SHP77 treated with DMSO at 0.1 percent for 48 hours (cell line): ENCODE measurements around the gene MAGI1.
"Not testable (repeated sequence)": the region's sequence is repeated elsewhere in the genome, so short reads cannot be mapped to it uniquely, and the experiment has no call there.

ENCODE experiments used
- DNase-seq: peaks from one replicate; lab custom pipeline; 2025; lab: John Stamatoyannopoulos, UW

MAGI1 gene

DNA sequence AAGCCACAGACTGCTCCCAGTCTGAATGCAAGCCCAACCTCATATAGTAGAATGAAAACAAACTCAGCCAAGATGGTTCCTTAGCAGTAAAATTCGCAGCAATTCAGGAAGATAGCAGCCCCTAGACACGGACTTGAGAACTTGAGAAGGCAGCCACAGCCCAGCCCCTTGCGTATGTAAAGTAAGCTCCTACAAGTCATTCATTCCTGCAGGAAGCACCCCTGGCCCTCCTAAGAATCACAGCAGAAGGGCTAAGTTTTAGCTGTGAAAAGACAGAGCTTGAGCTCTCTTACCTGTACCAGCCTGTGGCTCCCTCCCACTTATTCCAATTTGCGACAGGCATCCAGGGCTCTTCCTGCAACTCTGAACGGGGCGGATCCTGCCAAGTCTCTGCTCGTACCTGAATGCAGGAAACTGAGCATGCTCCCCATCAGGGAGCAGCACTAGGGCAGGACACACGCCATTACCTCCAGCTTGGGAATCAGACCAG is 136.4 kb downstream of the MAGI1 start:
- DNase-seq = no peak

DNA sequence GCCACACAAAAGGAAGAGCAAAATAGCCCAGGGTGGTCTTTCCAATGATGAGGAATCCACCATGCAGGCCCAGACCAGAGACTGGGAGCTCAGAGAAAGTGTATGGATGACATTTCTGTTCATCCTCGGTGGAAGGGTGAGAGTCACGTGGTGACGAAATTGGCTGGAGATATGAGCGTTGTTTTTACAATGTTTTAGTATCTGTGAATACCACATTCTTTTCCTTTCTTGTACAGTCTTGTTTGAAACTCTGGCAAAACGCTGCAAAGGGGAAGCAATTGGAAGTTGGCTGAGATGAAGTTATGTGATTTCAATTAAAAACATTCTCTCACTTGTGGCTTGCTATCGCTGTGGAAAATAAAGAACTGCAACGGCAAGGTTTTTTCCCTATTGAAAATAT is 137.5 kb downstream of the MAGI1 start:
- no peak for DNase-seq

DNA sequence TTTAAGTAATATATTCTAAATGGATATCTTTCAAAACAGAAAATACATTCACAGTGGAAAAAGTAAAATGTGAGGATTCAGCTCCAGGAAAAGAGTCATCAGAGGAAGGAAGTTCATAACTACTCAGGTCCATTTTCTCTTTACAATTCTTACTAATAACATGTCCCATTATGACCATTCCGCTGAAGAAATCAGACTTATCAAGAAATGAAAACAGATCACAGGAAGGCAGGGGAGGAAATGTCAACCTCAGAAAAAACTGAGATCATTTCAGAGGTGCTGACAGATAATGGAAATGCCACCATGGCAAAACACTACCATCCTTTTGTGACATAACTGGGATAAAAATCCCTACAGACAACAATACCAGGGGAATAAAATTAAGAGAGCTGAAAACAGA is 139.5 kb downstream of the MAGI1 start:
- no peak for DNase-seq

DNA sequence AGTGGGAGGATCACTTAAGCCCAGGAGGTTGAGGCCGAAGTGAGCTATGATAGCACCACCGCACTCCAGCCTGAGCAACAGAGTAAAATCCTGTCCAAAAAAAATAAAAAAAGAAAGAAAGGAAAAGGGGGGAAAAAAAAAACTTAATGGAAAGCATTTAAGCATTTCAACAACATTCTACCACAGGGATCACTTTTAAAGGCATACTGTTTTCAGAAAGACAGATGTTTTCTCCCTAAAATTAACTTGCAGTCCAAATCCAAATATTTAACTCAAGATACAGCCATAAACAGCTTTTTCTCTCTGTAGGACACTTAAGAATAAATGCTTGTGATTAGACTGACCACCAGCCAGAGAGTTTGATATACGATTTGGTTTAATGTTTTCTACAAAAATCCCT is 141.0 kb downstream of the MAGI1 start:
- no peak for DNase-seq

DNA sequence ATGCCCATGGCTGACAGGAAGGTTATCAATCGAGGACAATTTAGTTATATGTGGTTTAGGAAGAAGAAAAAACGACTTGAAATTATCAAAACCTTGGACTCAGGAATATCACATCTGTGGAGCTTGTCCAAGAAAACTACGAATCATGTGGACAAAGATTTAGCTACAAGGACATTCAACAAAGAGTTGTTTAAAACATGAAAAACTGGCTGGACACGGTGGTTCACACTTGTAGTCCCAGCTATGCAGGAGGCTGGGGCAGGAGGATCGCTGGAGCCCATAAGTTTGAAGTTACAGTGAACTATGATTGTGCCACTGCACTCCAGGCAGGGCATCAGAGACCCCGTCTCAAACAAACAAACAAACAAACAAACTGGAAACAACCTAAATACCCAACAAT is 142.4 kb downstream of the MAGI1 start:
- no peak for DNase-seq

DNA sequence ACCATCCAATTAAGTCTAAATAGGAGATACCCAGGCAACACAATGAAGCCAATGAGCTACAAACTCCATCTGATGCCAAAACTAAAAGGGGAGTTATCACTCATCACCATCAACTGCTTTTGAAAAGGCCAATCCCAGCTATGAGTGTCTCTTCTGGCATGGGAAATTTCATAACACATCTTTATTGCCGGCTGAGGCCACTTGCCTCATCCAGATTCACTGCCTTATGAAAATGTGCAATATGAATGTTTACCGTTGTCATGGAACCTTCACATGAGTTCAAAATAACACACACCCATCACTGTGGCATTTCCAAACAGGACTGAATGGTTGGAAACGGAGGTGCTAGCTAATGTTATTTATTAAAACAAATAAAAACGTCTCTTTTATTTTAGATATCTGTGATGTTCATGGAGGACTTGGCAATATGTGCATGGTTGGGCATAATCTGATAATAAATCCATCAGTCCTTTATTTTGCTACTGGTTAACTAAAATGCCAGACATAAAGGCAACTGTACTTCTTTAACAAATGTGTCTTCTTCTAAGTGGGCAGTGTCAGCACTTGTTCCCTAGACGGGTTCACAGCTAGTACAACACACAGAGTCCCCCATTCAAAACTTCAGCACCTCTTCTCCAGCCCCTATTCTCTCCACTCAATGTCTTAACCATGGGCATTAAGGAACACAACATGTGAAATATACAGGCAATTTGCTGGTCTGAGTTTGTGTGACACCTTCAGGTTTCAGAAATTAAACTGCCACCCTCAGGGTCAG is 143.9 kb downstream of the MAGI1 start:
- no peak for DNase-seq

DNA sequence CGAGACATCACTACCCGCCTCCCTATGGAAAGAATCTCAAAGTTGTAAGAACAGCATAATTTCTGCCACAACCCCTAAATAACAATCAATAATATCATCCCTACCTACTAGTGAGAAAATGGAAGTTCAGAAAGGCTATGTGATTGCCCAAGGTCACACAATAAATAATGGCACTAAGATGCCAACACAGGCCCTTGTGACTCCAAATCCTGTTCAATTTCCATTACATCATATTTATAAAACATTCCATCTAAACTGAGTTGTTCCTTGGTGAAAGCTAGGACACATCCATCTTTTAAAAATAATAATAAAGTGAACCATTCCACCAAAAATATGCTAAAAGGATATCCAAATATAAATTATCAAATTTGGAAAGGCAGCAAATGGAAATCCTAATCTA is 144.6 kb downstream of the MAGI1 start:
- no peak for DNase-seq

DNA sequence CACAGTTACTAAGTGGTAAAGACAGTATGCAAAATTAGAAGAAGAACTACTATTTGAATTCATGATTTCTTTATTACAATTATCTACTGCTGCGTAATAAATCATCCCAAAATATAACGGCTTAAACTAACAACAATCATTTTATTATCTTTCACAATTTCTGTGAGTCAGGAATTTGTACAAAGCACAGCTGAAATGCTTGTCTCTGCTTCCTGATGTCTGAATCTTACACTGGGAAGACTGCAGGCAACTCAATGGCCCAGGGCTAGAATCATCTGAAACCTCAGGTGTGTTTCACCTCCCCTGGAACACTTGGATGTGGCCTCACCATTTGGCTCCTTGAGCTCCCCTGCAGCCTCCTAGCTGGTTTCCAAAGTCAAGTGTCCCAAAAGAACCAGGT is 145.1 kb downstream of the MAGI1 start:
- no peak for DNase-seq

DNA sequence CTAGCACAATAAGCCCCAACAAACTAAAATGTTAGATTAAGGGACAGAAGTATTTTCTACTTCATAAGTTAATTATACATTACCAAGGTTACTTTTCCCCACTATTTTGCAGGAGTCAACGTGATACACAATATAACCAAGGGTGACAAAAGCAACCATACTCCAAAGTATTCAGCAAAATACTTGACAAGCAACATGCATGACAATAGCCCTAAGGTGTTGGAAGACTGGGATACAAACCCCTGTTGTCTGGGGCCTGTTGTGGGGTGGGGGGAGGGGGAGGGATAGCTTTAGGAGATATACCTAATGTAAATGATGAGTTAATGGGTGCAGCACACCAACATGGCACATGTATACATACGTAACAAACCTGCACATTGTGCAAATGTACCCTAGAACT is 147.2 kb downstream of the MAGI1 start:
- not testable (repeated sequence) for DNase-seq

DNA sequence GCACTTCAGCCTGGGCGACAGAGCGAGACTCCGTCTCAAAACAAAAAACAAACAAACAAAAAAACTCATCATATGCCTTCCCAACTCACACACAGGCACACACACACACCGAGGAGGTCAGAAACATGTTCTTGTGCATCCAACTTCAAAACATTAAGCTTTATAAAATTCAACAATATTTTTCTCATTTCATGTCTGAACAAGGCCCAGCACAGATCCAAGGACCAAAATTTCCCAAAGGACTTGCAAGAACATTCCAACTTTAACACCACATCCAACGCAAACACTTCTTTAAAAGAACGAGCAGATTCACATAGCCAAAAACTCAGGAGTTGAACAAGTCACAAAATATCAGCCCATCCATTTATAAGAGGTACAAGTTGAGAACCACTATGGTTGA is 148.4 kb downstream of the MAGI1 start:
- no peak for DNase-seq

DNA sequence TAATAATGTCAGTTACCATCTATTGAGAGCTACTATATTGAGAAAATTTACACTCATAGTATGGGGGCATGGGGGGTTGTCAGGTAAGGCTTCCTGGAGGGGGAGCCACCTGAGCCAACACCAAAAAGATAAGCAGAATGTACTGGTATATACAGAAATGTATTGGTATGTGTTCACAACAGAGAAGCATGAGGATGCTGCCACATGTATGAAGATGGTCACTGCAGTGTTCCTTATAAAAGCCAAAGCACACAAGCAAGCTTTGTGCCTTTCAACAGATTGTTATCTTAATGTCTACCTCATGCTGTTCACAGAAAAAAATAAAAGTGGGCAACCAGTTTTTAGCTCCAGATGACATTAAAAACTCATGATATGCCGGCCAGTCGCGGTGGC is 149.0 kb downstream of the MAGI1 start:
- DNase-seq = no peak

DNA sequence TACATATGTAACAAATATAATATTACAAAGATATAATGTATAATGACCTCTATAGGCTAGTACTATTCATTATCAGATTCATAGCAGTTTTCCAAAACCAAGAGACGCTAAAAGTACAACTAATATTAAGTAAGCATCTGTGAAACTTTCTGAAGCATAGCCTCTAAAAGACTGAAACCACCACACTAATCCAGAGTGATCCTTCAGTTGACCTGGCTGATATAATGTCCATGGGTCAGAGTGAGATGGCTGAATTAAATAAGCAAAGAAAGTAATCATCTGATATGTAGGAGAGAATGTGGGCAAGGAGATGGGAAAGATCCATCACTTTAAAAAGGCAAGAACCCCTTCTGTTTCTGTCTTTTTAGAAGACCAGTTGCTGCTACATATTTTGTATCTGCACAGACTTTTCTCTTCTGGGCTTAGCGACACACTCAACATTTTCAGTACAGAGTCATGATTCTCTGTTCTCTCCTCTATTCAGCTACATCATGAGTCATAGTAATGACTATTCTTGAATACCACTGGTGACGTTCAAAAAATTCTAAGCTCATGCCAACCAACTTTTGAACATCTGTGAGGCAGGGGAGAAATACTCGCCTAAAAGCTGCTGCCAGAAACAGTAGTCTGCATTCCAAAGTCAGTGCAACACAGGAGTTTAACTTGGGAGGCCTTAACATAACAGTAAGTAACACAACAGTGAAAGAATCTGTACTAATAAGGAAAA is 149.6 kb downstream of the MAGI1 start:
- no peak for DNase-seq

DNA sequence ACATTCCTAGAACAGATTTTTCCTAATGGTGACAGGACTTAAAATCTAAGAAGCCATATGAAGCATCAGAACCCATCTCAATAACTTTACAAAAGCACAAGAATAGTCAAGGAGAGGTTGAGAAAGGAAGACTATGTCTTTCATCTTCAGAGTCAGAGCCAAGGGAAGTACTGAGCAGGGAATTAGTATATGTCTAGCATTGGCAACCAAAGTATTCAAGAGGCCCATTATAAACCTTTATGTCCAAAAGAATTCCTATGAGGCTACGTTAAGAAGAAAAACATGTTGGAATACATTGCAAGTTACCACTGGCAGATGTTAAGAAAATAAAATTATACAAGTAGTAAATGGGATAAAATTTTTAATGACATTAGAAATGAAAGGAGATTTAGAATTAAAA is 150.5 kb downstream of the MAGI1 start:
- no peak for DNase-seq

DNA sequence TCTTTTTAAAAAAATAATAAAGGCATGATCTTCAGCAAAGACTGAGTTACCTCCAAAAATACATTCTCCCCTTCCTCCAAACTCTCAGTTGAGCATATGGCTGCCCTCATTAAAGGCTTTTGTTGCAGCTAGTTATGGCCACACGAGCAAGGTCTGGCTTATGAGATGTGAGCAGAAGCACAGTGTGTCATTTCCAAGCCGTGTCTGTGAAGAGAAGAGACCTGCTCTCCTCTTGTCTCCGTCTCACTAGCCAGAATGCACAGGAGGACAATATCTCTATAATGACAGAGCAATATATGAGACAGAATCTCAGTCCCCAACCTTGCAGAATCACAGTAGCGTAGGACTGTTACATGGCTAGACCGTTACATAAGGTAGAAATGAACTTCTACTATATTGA is 152.3 kb downstream of the MAGI1 start:
- DNase-seq = no peak

DNA sequence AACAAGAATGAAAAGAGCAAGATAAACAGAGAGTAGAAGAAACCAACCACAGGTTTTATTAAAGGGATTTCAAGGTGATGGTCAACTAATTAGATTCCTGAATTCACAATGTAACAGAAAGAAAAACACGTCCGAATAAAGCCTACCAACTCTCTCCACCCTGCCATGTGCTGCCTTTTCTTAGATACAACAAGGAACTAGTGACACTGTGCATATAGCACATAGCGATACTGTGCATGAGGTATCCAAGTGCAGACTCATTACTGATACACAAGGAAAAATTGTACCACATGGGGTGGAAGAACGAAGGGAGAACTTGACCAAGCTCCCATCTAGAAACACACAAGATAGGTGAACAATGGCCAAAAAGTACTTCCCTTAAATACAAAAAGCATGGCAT is 154.6 kb downstream of the MAGI1 start:
- peak; percentile 39 for DNase-seq

DNA sequence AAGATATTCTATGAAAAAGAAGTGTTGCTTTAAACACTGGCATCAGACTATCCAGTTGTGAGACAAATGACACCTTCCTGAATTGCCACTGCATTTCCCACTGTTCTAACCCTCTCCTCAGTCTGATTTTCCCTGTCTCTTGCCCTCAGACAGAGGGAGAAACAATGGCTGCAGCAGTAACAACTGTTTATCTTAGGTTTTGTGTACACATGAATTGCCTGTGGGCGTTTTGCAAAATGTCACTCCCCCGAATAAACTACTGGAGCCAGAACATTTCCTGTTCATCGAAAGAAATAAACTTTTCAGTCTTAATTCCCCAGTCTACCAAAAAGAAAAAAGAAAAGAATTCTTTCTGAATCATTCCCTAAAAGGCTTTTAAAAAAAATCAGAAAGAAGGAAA is 155.1 kb downstream of the MAGI1 start:
- peak; percentile 72 for DNase-seq

DNA sequence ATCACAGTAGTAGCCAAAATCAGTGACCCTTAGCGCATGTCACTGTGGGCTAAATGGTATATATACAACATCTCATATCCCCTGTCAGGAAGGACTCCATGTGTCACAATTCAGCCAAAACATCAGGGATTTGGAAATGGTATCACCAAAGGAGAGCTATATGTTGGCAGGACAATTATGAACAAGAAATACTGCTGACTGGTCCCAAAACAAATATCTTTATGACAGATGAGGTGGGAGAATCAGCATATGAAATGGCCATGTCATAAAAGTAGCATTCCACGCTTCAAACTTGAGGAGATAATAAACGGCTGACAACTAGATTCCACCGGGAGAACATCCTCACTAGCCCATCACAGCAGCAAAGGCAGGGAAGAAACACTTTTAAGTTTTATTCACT is 158.4 kb downstream of the MAGI1 start:
- DNase-seq = no peak

DNA sequence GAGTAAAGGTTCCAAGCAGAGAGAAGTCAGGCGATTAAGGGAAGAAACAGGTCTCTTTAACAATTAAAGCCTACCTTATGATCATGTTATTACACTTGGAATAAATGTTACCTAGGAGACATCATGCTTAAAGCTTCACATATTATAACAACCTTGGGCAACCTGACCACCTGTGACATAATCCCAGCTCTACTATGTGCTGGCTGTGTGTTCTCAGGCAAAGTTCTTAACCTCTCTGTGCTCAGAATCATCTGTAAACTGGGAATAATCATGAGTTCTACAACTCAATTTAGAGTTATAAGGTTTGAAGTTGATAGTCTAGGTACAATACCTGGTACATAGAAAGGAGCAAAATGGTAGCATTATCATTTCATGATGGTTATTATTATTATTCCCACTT is 159.3 kb downstream of the MAGI1 start:
- no peak for DNase-seq

DNA sequence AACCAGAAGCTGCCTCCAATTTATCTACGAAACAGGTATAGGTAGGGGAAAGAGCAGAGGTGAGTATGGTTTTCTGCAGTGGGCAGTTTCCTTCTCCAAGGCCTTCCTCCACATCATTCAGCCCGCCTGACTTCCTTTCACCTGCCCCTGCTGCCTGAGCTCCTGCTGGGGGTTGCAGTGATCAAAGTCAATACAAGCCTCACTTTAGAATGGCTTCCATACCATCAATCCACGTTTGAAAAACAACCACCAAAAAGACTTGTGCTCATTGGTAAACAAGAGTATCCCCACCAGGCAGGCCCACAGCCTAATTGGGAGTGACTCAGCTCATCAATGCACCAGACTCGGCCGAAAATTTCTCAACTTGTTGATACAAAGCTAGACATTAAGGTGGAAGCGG is 159.9 kb downstream of the MAGI1 start:
- DNase-seq = no peak

DNA sequence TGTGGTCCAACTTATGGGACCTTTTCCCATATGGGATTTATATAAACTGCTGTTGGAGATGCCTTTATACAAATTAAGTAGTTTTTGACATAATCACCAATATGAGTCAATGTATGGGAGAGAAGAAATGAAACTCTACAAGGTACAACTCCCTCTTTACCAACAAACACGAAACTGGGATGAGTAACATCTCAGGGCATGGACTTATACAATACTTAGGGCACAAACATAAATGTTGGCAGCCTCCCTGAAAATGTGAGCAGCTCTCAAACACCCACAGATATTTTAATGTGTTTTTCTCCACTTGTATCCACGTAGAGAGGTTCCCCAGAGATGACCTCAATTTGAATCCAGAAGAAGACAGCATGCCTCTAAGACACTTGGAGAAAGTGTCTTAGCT is 161.6 kb downstream of the MAGI1 start:
- DNase-seq = no peak

DNA sequence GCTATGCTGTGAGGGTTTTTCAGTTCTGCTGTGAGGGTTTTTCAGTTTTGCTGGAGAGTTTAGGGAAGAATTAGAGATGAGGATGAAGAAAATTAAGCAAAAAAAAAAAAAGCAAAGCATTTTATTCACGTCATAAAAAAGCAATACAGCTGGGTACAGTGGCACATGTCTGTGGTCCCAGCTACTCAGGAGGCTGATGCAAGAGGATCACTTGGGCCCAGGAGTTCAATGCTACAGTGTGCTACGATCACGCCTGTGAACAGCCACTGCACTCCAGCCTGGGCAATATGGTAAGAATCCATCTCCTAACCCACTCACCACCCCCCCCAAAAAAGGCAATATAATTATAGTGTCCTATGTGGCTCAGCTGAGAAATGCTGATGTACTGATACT is 162.7 kb downstream of the MAGI1 start:
- DNase-seq = no peak

DNA sequence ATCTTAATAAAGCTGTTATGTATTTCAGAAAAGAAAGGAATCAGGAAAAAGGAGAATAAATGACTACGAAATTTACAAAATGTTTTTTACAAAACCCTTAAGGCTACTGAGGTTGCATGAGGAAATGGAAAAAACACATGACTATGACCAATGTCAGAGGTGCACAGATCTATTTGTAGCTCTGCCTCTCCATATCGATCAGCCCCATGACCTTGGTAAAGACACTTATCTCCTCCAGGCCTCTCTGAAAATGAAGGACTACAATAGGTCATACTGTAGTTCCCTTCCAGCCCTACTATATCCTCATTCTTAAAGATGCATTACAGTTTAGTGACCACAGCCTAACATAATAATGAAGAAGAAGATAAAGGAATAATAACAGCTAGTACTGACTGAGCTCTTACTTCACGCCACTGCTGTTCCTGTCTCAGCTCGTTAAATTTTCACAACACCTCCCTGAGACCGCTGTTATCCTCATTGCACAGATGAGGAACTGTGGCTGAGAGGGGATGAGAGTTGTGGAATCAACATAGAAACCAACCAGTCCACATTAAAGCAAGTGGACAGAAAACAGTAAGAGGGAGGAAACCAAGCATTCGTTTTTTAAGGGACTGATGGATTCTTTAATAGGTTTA is 163.2 kb downstream of the MAGI1 start:
- DNase-seq = no peak

DNA sequence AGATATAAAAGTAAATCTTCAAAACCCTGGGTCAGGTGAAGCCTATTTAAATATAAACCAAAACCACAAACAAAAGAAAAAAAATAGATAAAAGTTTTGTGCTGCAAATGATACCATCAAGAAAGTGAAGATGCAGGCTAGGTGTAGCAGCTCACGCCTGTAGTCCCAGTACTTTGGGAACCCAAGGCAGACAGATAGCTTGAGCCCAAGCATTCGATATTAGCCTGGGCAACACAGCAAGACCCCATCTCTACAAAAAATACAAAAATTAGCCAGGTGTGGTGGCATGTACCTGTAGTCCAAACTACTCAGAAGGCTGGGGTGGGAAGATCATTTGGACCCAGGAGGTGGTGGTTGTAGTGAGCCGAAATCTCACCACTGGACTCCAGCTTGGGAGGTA is 164.8 kb downstream of the MAGI1 start:
- DNase-seq = no peak
